ENCODE measurements around the gene SMTNL2. TPM values are rescaled to one million over a fixed set of nuclear protein-coding genes. Genes with fewer than 3 reads are reported as not detected.
"Not testable (repeated sequence)": the region's sequence is repeated elsewhere in the genome, so short reads cannot be mapped to it uniquely, and the experiment has no call there.

The SMTNL2 gene
- total RNA-seq, 2 donors from 2014 or later, result 4.6 to 6.3 TPM

DNA sequence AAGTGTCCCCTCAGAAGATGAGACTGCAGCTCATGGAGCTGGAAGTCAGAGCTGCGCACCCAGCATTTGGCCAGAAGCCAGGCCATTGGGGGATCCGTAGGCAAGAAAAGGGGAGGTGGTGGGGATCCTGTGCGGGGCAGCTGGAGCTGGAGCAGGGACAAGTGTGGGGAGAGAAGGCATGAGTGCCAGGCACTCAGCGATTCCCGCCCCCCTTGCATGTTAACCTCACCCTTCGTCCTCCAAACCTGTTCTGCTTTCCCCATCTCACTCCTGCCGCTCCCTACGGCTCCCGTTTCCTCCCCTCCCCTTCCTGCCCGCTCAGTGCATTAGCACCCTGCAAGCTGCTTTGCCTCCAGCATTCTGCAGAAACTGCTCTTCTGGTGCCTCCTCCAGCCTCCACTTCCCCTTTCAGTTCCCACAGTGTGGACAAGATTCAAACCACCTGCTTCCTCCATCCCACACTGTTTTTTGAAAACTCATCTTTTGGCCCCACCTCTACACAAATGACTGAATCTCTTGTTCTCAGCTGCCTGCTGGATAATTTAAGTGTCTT is 51.6 kb downstream of the SMTNL2 start:
- intact Hi-C loops (cut with DNase I), result no loop called here
- Histone ChIP-seq H3K27me3 (replicated peaks; ENCODE audit: insufficient read depth) (peaks cover 12% of the 10 kb centered on the region), H3K4me1 (replicated peaks) (no peaks in the 10 kb centered on the region), H3K9me3 (no peaks in the 10 kb centered on the region), H3K27ac (no peak overlapping the region), H3K36me3 (no peaks in the 10 kb centered on the region), H3K4me3 (no peak overlapping the region)
- no peak for DNase-seq (ENCODE audit: low spot score)
- TF ChIP-seq, protein P1, sequence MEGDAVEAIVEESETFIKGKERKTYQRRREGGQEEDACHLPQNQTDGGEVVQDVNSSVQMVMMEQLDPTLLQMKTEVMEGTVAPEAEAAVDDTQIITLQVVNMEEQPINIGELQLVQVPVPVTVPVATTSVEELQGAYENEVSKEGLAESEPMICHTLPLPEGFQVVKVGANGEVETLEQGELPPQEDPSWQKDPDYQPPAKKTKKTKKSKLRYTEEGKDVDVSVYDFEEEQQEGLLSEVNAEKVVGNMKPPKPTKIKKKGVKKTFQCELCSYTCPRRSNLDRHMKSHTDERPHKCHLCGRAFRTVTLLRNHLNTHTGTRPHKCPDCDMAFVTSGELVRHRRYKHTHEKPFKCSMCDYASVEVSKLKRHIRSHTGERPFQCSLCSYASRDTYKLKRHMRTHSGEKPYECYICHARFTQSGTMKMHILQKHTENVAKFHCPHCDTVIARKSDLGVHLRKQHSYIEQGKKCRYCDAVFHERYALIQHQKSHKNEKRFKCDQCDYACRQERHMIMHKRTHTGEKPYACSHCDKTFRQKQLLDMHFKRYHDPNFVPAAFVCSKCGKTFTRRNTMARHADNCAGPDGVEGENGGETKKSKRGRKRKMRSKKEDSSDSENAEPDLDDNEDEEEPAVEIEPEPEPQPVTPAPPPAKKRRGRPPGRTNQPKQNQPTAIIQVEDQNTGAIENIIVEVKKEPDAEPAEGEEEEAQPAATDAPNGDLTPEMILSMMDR (IDR thresholded peaks at IDR 0.05), result no peak
- TF ChIP-seq POLR2A (IDR thresholded peaks at IDR 0.05) (no peak), POLR2AphosphoS5 (IDR thresholded peaks at IDR 0.05) (no peak)
- WGBS, result 15% methylated on average over 10 of the region's 10 CpGs

DNA sequence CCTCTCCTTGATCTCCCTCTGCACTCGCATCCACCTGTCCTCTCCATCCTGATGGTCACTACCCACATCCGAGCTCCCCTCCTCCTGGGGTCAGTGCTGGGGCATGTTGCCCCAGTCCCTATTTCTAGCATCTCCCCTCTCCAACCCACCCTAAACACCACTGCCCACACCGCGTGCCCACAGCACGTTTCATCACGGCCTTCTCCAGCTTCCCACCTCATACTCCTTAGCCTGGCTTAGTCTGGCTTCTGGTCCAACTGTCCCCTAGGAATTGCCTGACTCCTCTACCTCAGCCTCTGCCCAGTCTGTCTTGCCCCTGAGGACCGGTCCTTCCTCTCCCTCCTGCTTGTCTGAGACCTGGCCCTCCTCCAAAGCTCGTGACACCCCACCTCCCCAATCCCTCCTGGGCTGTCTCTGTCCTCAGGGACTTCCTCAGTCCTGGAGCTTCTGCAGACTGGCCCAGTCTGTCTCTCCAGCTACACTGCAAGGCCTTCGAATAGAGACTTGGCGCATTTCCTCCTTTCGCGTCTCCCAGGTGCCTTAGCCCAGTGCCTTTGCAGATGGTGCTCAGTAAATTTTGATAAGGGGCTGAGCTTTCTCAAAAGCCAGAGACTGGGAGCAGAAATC is 52.3 kb downstream of the SMTNL2 start:
- TF ChIP-seq POLR2A (IDR thresholded peaks at IDR 0.05) (no peak), POLR2AphosphoS5 (IDR thresholded peaks at IDR 0.05) (no peak)
- TF ChIP-seq, protein P1 (IDR thresholded peaks at IDR 0.05), result no peak
- Histone ChIP-seq H3K4me1 (replicated peaks) (no peaks in the 10 kb centered on the region), H3K36me3 (no peaks in the 10 kb centered on the region), H3K27ac (no peak overlapping the region), H3K27me3 (replicated peaks; ENCODE audit: insufficient read depth) (peaks cover 15% of the 10 kb centered on the region), H3K4me3 (no peak overlapping the region), H3K9me3 (no peaks in the 10 kb centered on the region)
- DNase-seq (ENCODE audit: low spot score), result no peak
- 75% methylated on average over 12 of the region's 12 CpGs for WGBS
- intact Hi-C loops (cut with DNase I), result no loop called here

GRCh38 chr17:4638766-4639165 is 54.4 kb downstream of the SMTNL2 start:
- H3K4me1 ChIP-seq (replicated peaks); DNase-seq (ENCODE audit: low spot score); H3K4me3 ChIP-seq; H3K27ac ChIP-seq; intact Hi-C loops (cut with DNase I); H3K9me3 ChIP-seq; H3K36me3 ChIP-seq: not testable (repeated sequence)
- 43% methylated on average over 8 of the region's 8 CpGs for WGBS
- H3K27me3 ChIP-seq (replicated peaks; ENCODE audit: insufficient read depth), result peaks cover 15% of the 10 kb centered on the region

- 12% methylated on average over 25 of the region's 56 CpGs for WGBS
- peaks cover 15% of the 10 kb centered on the region for H3K27me3 ChIP-seq (replicated peaks; ENCODE audit: insufficient read depth)
- intact Hi-C loops (cut with DNase I), result not testable (repeated sequence)
Measured at GRCh38 chr17:4639301-4640059, 55.2 kb downstream of the SMTNL2 start.

GRCh38 chr17:4640569-4641188 is 56.4 kb downstream of the SMTNL2 start:
- DNase-seq (ENCODE audit: low spot score); H3K36me3 ChIP-seq; H3K4me1 ChIP-seq (replicated peaks); intact Hi-C loops (cut with DNase I); H3K4me3 ChIP-seq; H3K27ac ChIP-seq; H3K9me3 ChIP-seq: not testable (repeated sequence)
- WGBS, result 2% methylated on average over 28 of the region's 39 CpGs
- peaks cover 14% of the 10 kb centered on the region for H3K27me3 ChIP-seq (replicated peaks; ENCODE audit: insufficient read depth)

More at GRCh38 chr17:4639301-4640059, 55.2 kb downstream of the SMTNL2 start:
- H3K36me3 ChIP-seq; H3K4me3 ChIP-seq; H3K27ac ChIP-seq; DNase-seq (ENCODE audit: low spot score); H3K4me1 ChIP-seq (replicated peaks); H3K9me3 ChIP-seq: not testable (repeated sequence)
